HepG2 (cell line): ENCODE results near the gene TUBB8. TPM values are rescaled to one million over a fixed set of nuclear protein-coding genes. Genes with fewer than 3 reads are reported as not detected.
"Not testable (repeated sequence)": the region's sequence is repeated elsewhere in the genome, so short reads cannot be mapped to it uniquely, and the experiment has no call there.

Experiments
- ATAC-seq: fragments of 200-7000 bp; cut with Tn5 transposase; 3 replicates; pipeline ENCODE4 v1.9.1; 2020; ENCODE audit warnings: mild to moderate bottlenecking, moderate library complexity
- BruUV-seq: library from RNA; stranded (reverse); fragments of 400-500 nt; replicated peaks from 2 replicates; lab custom pipeline; 2021; lab: Mats Ljungman, UMichigan
- CTCF ChIA-PET: fragments of 300-600 bp; formaldehyde crosslinking; extraction: SDS; loops from one replicate; lab custom pipeline; 2021; ENCODE audit warnings: low total read pairs, inconsistent platforms, low intra/inter-chr PET ratio; lab: Yijun Ruan, JAX
- POLR2A ChIA-PET: fragments of 350-600 bp; sonication (Branson Sonifier 250); formaldehyde crosslinking; loops from one replicate; lab custom pipeline; 2020; ENCODE audit warnings: antibody characterized with exemption, inconsistent platforms; lab: Yijun Ruan, JAX
- DNase-seq: peaks from one replicate; pipeline ENCODE4 v3.0.0-alpha.2; 2015; ENCODE audit warnings: low spot score
- FAIRE-seq: peaks from 3 replicates; lab custom pipeline; 2011; peaks lifted over from hg19 to GRCh38; lab: Jason Lieb, UNC
- H2AFZ ChIP-seq: one replicate; pipeline ENCODE4 v1.6.1; 2011; ENCODE audit warnings: low read length, inconsistent platforms
- H3K27ac ChIP-seq: fragments of 300-600 bp; 3 replicates; pipeline ENCODE4 v1.8.0; 2011; ENCODE audit warnings: mixed run types, mild to moderate bottlenecking, mixed read lengths, low read length, inconsistent platforms; ENCODE audit not compliant: insufficient read depth; ENCODE audit errors: extremely low read length
- H3K27me3 ChIP-seq, 2 experiments: fragments of 200-600 bp in 1 of 2; 2 replicates in 1 of 2; 3 replicates in 1 of 2; pipeline versions ENCODE4 v1.6.0 to v1.8.0; 2011; ENCODE audit warnings: low read length in 2 of 2, mild to moderate bottlenecking in 2 of 2, moderate library complexity in 2 of 2, inconsistent platforms in 1 of 2; ENCODE audit not compliant: insufficient read depth in 2 of 2, control insufficient read depth in 1 of 2
- H3K36me3 ChIP-seq, 2 experiments: fragments of 200-600 bp in 1 of 2; replicated peaks in 1 of 2; 2 replicates in 1 of 2; 3 replicates in 1 of 2; pipeline versions ENCODE4 v1.5.1 to v1.8.0; 2011; ENCODE audit warnings: low read length in 2 of 2, inconsistent platforms in 1 of 2; ENCODE audit not compliant: insufficient read depth in 2 of 2, control insufficient read depth in 1 of 2
- H3K4me1 ChIP-seq: 2 replicates; pipeline ENCODE4 v1.5.1; 2012; ENCODE audit warnings: low read length, inconsistent platforms; ENCODE audit not compliant: insufficient read depth
- H3K4me2 ChIP-seq: 2 replicates; pipeline ENCODE4 v1.6.0; 2011; ENCODE audit warnings: low read depth, low read length, inconsistent platforms
- H3K4me3 ChIP-seq, 3 experiments: fragments of 200-600 bp in 1 of 3; sonication (generic), shearing (Covaris generic) in 1 of 3; replicated peaks in 1 of 3; 2 replicates each; pipeline ENCODE4 v1.5.1; 2011 to 2016; ENCODE audit warnings: low read length in 3 of 3, inconsistent platforms in 2 of 3, low read depth in 2 of 3, mild to moderate bottlenecking in 2 of 3, control low read depth in 1 of 3, mixed read lengths in 1 of 3; ENCODE audit not compliant: insufficient read depth in 1 of 3
- H3K79me2 ChIP-seq: one replicate; pipeline ENCODE4 v1.6.1; 2011; ENCODE audit warnings: low read length, inconsistent platforms; ENCODE audit not compliant: insufficient read depth
- H3K9ac ChIP-seq: 2 replicates; pipeline ENCODE4 v1.6.0; 2011; ENCODE audit warnings: mild to moderate bottlenecking, low read depth, low read length, inconsistent platforms; ENCODE audit not compliant: insufficient read depth
- H3K9me3 ChIP-seq: 2 replicates; pipeline ENCODE4 v1.5.1; 2012; ENCODE audit warnings: mild to moderate bottlenecking, low read length
- H4K20me1 ChIP-seq: 2 replicates; pipeline ENCODE4 v1.6.0; 2011; ENCODE audit warnings: inconsistent platforms, mild to moderate bottlenecking, low read length, moderate library complexity; ENCODE audit not compliant: insufficient read depth
- WGBS: methylation state at CpG from one replicate; pipeline ENCODE4 v1.1.6; 2017; ENCODE audit warnings: low lambda C conversion rate; 5-methylcytosine and 5-hydroxymethylcytosine counted together
- in situ Hi-C: cut with HindIII; loops from 2 replicates; pipeline ENCODE4 v1.10.0; 2017; ENCODE audit warnings: low pct_unique_long_range_greater_than_20kb; ENCODE audit not compliant: extremely low pct_ligation_motif_present
- intact Hi-C: fragments of 100-400 bp; cut with micrococcal nuclease; formaldehyde crosslinking; loops from one replicate; pipeline ENCODE4 v1.10.0; 2022; ENCODE audit not compliant: unreplicated experiment
- polyA plus RNA-seq, 8 experiments: library from polyadenylated mRNA; depleted of rRNA in 3 of 8; stranded (reverse) in 7 of 8; unstranded in 1 of 8; fragments of >200 nt; fragmentation: Illumina TruSeq in 4 of 8; extraction: Trizol in 4 of 8; gene quantifications; 2 replicates each; pipeline versions ENCODE4 v1.2.1 to v1.2.3, GENCODE V29; 2011 to 2016; ENCODE audit warnings: low read depth in 4 of 8, missing spikeins in 1 of 8, mixed read lengths in 1 of 8; ENCODE audit not compliant: insufficient read depth in 1 of 8
- total RNA-seq, 5 experiments: library from RNA; depleted of rRNA; stranded (reverse); fragments of >200 nt; fragmentation: Illumina TruSeq; extraction: Trizol; gene quantifications; 2 replicates each; pipeline ENCODE4 v1.2.3, GENCODE V29; 2016; ENCODE audit warnings: low read depth in 1 of 5

TUBB8 gene
- total and polyA plus RNA-seq, 2 of the 13 experiments (the other 11 are each of a cell fraction or from before 2014, with no cell fraction given), result 0.31 to 0.50 TPM

DNA sequence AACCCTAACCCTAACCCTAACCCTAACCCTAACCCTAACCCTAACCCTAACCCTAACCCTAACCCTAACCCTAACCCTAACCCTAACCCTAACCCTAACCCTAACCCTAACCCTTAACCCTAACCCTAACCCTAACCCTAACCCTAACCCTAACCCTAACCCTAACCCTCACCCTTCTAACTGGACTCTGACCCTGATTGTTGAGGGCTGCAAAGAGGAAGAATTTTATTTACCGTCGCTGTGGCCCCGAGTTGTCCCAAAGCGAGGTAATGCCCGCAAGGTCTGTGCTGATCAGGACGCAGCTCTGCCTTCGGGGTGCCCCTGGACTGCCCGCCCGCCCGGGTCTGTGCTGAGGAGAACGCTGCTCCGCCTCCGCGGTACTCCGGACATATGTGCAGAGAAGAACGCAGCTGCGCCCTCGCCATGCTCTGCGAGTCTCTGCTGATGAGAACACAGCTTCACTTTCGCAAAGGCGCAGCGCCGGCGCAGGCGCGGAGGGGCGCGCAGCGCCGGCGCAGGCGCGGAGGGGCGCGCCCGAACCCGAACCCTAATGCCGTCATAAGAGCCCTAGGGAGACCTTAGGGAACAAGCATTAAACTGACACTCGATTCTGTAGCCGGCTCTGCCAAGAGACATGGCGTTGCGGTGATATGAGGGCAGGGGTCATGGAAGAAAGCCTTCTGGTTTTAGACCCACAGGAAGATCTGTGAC, 38.7 kb downstream of the TUBB8 start:
- CTCF ChIA-PET, in situ Hi-C loops, BruUV-seq, POLR2A ChIA-PET, H2AFZ ChIP-seq, H3K4me1 ChIP-seq, H3K9ac ChIP-seq, H4K20me1 ChIP-seq, H3K79me2 ChIP-seq, DNase-seq, FAIRE-seq, ATAC-seq, H3K4me2 ChIP-seq, H3K36me3 ChIP-seq, intact Hi-C loops, H3K27ac ChIP-seq, H3K27me3 ChIP-seq, H3K9me3 ChIP-seq, H3K4me3 ChIP-seq: not testable (repeated sequence)
- WGBS, result 91% methylated on average over 11 of the region's 42 CpGs

Other genes starting within 250 kb of the TUBB8 start
- gene ZMYND11, start 86.2 kb upstream of the TUBB8 start, total RNA-seq (2016; rRNA removed; fragmentation: Illumina TruSeq; extraction: Trizol), result 38.7 and 51.6 TPM in 2 replicates
- gene ZMYND11, start 86.2 kb upstream of the TUBB8 start, polyA plus RNA-seq (2011; rRNA removed), result 14.4 and 17.5 TPM in 2 replicates